Measurements from ENCODE around the gene APP.

APP gene

GRCh38 chr21:26169611-26170470 lies 729 bp downstream of the APP start:
- H3K27ac ChIP-seq (ENCODE audit: low read depth, low read length, poor library complexity, severe bottlenecking), result no peak overlapping the region
- H3K4me3 ChIP-seq (ENCODE audit: low read depth, low read length, poor library complexity, severe bottlenecking), result no peak overlapping the region
- H3K27me3 ChIP-seq (ENCODE audit: insufficient read depth, low read length), result no peaks in the 10 kb centered on the region
- H3F3A ChIP-seq (ENCODE audit: insufficient read depth, low read length), result no peaks in the 10 kb centered on the region
- TF ChIP-seq CTCF (IDR thresholded peaks at IDR 0.05; ENCODE audit: low read length), result no peak
- no peak for TF ChIP-seq EZH2 (IDR thresholded peaks at IDR 0.05; ENCODE audit: borderline replicate concordance, low read length)
- H3K9me3 ChIP-seq (ENCODE audit: low read length), result no peaks in the 10 kb centered on the region
- H3K9ac ChIP-seq (ENCODE audit: low read length), result no peak overlapping the region
- no peak overlapping the region for H2AFZ ChIP-seq (ENCODE audit: low read length)
- H3K79me2 ChIP-seq (ENCODE audit: insufficient read depth, low read length), result no peaks in the 10 kb centered on the region
- no peaks in the 10 kb centered on the region for H3K9me2 ChIP-seq (ENCODE audit: low read depth, low read length)
- H3K4me1 ChIP-seq (ENCODE audit: insufficient read depth, low read length, severe bottlenecking), result no peaks in the 10 kb centered on the region
- H3K4me2 ChIP-seq (ENCODE audit: low read length), result no peak overlapping the region
- H4K20me1 ChIP-seq (ENCODE audit: insufficient read depth, low read length), result no peaks in the 10 kb centered on the region
- H3K36me3 ChIP-seq (ENCODE audit: insufficient read depth, low read length), result no peaks in the 10 kb centered on the region

- Histone ChIP-seq H3K9ac (ENCODE audit: low read length) (no peak overlapping the region), H4K20me1 (ENCODE audit: insufficient read depth, low read length) (no peaks in the 10 kb centered on the region), H3K36me3 (ENCODE audit: insufficient read depth, low read length) (no peaks in the 10 kb centered on the region), H2AFZ (ENCODE audit: low read length) (no peak overlapping the region), H3K27me3 (ENCODE audit: insufficient read depth, low read length) (no peaks in the 10 kb centered on the region), H3K79me2 (ENCODE audit: insufficient read depth, low read length) (no peaks in the 10 kb centered on the region), H3K9me2 (ENCODE audit: low read depth, low read length) (no peaks in the 10 kb centered on the region), H3K9me3 (ENCODE audit: low read length) (no peaks in the 10 kb centered on the region), H3K4me1 (ENCODE audit: insufficient read depth, low read length, severe bottlenecking) (no peaks in the 10 kb centered on the region), H3K4me3 (ENCODE audit: low read depth, low read length, poor library complexity, severe bottlenecking) (no peak overlapping the region), H3K27ac (ENCODE audit: low read depth, low read length, poor library complexity, severe bottlenecking) (no peak overlapping the region), H3K4me2 (ENCODE audit: low read length) (no peak overlapping the region), H3F3A (ENCODE audit: insufficient read depth, low read length) (no peaks in the 10 kb centered on the region)
- TF ChIP-seq CTCF (IDR thresholded peaks at IDR 0.05; ENCODE audit: low read length) (no peak), EZH2 (IDR thresholded peaks at IDR 0.05; ENCODE audit: borderline replicate concordance, low read length) (no peak)
These were observed 1.4 kb downstream of the APP start for GRCh38 chr21:26169061-26169610.

- Histone ChIP-seq H3K27me3 (ENCODE audit: insufficient read depth, low read length) (no peaks in the 10 kb centered on the region), H3K9ac (ENCODE audit: low read length) (no peak overlapping the region), H3F3A (ENCODE audit: insufficient read depth, low read length) (no peaks in the 10 kb centered on the region), H3K9me2 (ENCODE audit: low read depth, low read length) (no peaks in the 10 kb centered on the region), H3K4me1 (ENCODE audit: insufficient read depth, low read length, severe bottlenecking) (no peaks in the 10 kb centered on the region), H3K36me3 (ENCODE audit: insufficient read depth, low read length) (no peaks in the 10 kb centered on the region), H3K4me2 (ENCODE audit: low read length) (no peak overlapping the region), H3K9me3 (ENCODE audit: low read length) (no peaks in the 10 kb centered on the region), H3K79me2 (ENCODE audit: insufficient read depth, low read length) (no peaks in the 10 kb centered on the region), H3K27ac (ENCODE audit: low read depth, low read length, poor library complexity, severe bottlenecking) (no peak overlapping the region), H2AFZ (ENCODE audit: low read length) (no peak overlapping the region), H4K20me1 (ENCODE audit: insufficient read depth, low read length) (no peaks in the 10 kb centered on the region), H3K4me3 (ENCODE audit: low read depth, low read length, poor library complexity, severe bottlenecking) (no peak overlapping the region)
- no peak for TF ChIP-seq EZH2 (IDR thresholded peaks at IDR 0.05; ENCODE audit: borderline replicate concordance, low read length)
- TF ChIP-seq CTCF (IDR thresholded peaks at IDR 0.05; ENCODE audit: low read length), result no peak
These were observed 2.2 kb downstream of the APP start for GRCh38 chr21:26168371-26168770.
